GM19463 (cell line): ENCODE results near the gene P3H2.
A peak's percentile ranks its signal among the peaks of the same experiment; 100 is the strongest.

ENCODE experiments used
- ATAC-seq: cut with Tn5 transposase; IDR thresholded peaks from one replicate; pipeline ENCODE4 v1.9.1; 2021; ENCODE audit warnings: mild to moderate bottlenecking, moderate library complexity; ENCODE audit not compliant: unreplicated experiment

P3H2 gene

DNA sequence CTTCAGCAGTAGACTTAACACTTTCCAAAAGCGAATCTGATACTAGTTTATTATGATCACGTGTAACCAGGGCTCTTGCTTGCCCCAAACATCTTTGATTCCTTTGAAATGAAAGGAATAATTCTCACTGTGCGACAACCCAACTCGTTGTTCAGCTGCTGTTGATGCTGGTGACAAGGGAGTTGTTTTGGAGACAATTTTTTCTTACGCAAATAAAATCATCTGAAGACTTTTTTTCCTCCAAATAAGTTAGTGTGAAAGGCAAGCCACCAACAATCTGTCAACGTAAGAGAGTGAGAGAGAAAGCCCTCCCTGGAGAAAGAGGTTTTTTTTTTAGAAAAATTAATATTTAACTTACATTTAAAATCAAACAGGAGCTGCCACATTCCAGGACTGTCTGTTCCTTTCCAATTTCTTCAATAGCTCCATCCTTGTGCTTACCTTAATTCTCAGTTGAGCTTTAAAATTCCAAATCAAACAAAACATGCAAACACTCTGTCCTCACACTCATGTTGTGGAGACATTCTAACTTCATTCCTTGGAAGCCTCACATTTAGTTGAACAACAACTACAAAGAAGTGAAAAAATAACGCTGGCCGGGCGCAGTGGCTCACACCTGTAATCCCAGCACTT is 4.9 kb upstream of the P3H2 start:
- ATAC-seq, result no peak

DNA sequence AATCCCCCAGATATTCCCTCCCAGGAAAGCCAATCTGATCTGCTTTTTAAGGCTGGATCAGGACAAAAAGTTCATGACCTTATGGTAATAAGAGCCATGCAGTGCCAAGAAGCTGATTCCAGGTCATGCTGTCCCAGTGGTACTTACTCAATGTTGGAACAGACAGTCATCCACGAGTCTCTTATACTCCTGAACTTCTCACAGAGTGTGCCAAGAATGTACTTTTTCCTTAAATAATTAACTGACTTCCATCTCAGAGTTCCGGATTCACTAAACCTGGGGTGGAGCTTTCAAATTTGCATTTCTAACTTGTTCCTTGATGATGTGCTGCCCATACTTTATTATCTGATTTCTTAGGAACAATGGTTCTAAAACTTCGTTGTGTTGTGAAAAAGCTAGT is 3.4 kb upstream of the P3H2 start:
- no peak for ATAC-seq

DNA sequence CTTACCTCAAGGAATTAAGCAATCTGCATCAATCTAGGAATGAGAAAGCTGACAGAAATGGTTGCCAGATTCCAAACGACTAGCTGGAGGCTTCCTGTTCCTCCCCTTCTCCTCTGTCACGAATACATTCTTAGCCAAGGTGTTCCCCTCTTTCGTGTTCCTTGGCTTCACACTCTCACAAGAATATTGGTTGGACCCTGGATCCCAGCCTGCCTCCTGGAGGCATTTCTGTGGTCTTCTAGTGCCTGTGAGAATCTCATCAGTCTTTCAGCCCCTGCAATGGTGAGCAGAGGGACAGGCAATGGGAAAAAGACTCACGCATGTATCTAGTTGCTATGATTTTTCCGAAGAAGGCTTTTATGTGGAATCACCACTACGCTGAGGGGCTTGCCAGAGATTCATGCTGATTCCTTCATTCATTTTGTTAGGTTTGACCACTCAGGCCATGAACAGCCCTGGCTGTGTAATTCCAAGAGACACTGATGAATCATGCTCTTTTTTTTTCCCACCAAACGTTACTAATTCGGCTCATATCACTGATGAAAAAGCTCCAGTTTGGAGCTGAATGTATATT is 1.6 kb upstream of the P3H2 start:
- no peak for ATAC-seq

DNA sequence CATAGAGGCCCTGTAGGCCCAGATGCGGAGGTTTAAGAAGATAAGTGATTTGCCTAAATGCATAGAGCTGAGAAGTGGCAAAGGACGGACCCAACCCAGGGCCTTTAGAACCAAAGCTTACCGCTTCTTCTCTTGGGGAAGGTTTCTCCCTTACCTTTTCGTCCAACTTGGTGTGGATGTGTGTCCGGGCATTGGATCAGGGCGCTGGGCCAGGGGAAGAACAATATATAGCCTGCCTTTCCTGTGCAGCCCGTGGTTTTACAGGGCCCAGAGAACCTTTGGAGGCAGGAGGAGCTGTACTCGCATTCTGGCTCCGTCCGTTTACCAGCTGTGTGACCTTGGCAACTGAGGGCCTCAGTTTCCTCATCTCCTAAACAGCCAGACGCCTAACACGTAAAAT is 686 bp upstream of the P3H2 start:
- no peak for ATAC-seq

DNA sequence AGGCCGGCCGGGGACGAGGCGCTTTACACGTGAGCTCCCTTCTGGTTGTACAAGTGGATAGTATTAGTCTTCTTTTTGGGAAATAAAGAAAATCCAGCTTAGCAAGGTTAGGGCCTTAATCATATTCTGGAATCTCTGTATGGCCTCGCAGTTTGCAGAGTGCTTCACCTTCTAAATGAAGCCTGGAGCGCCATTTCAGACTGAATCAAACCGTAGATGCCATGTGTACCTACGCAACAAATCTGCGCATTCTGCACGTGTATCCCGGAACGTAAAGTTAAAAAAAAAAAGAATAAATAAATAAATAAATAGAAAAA is 322 bp upstream of the P3H2 start:
- no peak for ATAC-seq

DNA sequence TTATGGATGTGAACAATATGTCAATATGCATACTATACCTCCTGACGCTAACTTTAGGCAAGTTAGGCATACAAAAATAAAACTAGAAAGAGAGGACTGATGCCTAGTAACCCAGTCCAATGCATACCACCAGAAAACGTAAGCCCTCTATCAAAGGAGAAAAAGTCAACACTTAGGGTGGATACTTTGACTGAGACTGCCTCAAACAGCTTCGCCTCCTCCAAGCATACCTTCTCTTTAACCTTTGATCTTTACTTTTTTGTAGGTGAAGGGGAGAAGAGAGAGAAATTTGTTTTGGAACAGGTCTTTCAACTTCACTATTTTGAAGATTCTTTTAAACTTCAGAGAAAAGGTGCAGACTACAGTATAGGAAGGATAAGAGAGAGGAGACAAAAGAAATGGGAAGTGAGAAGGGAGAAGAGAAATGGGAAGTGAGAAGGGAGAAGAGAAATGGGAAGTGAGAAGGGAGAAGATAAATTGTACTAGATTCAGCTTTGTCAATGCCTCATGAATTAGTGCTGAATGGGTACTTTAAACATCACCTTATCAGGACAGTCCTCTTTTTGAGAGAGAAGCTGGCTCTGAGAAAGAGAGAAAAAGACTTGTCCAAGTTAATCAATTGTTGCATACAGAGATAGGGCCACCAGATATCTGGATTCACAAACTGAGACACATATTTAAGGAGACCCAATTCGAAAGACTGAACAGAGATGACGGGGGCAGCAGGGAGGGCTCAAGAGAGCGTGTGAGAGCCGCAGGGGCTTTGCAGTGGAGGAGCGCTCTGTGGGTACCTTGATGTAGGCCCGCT is 1.0 kb downstream of the P3H2 start:
- ATAC-seq, result peak; percentile 20

DNA sequence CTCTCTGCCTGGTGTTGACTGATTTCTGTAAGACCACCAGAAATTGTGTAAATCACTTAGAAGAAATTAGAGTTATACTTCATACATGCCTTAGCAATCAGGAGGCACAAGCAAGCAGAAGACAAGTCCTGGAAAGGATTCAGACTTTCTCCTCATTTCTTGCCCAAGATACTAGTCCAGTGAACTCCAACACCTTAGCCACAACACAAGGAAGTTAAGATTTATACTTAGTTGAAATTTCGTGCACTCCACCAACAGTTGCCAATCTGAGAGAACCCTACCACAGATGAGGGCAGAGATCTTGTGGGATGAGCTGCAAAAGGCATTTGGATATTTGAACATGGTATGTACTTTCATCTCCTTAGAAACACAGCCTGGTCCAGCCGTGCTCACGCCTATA is 2.3 kb downstream of the P3H2 start:
- ATAC-seq, result no peak

DNA sequence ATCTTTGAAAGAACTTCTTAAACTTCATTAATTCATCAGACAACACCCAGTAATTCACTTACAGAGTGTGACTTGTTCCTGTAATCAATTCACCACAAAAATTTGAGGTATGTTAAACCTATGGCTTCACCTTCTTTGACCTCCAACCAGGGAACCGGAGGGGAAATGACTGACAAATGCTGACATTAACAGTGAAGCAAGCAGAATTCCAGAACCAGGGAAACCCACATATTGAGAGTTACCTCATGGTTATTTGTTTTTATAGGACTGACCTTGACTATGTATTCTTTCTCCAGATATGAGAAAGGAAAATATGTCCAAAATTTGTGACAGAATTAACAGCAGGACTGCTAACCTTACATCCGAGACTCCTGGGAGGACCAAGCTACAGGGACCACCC is 2.7 kb downstream of the P3H2 start:
- ATAC-seq, result no peak

DNA sequence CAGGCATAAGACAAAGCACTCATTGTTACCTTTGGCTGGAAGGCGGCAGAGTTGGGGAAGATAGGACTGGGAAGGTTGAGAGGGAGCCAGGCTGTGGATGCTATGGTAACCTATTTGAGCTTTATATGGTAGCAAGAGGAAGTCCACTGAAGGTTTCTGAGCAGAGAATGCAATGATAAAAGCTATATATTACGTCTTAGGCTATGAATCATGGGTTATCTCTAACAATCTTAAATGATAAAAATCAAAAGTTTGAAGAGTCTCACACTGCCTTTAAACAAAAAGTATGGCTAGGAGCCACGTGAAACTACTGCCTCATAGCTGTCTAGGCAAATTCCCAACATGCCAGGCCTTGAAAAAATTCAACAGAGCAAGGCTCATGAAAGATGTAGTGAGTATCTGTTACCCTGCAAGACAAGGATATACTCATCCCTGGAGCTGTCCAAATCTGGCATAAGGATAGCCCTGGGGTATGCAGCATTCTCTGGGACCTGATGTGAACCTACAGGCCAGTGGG is 4.1 kb downstream of the P3H2 start:
- no peak for ATAC-seq

DNA sequence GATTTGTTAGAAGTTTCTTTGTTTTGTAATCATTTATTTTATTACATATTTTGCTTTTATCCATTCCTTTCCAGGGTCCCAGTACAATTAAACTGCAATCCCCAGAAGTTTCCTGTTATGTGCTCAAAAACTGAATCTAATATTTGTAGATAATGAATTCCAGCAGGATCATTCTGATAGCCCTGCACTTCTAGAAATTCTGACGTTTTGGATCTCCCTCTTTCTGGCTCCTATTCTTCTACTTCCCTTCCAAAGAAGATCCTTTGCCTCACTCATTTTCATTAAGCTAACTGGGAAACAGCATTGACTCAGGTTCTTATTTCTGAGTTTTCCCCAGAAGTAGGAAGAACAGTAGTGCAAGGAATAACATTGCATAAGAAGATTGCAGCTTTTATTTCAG is 9.9 kb downstream of the P3H2 start:
- no peak for ATAC-seq

DNA sequence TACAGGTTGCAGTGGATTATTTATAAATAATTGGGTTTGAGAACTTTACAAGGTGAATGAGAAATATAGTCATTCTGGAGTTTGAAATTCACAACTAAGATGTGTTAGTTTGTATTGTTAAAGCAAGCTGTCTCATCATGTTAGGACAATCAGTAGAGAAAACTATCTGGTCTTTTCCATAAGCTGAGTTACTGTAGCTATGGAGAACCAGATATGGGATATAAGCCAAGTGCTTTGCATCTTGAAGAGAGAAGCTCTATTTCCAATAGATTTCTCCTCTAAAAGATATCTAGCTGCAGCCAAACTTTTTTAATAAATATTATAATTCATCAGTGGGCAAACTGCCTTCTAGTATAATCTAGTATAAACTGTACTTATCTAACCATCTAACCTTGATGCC is 11.3 kb downstream of the P3H2 start:
- ATAC-seq, result no peak

DNA sequence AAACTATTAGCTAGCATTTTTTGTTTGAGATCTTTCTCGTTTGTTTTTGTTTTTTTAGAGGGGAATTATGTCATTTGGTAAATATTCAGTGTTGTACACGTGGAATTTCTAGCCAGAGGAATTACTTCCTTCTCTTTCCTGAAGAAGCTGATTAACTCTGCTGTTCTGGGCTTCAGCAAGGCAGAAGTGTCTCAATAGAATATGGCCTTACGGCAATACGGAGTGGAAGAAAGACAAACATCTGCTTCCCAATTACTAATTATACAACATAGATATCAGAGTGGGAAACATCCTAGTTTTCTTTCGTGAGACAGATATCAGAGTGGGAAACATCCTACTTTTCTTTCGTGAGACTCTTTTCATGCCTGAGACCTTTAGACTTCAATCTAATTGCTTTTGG is 11.9 kb downstream of the P3H2 start:
- ATAC-seq, result no peak

DNA sequence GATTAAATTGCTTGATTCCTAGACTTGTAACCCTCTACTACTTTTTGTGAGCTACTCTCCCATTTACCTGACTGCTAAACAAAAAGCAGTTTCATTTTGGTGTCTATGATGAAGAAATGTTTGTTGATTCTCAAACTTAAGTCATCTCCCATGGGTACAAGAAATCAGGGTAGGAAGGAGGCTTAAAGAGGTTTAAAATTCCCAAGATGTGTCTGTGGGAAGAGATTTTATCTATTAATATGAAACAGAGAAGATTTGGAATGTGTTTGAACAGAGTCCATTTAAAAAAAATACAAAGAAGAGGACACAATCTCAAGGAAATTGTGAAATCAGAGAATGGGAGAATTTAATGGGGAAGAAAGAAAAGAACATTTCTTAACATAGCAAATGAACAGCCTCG is 14.8 kb downstream of the P3H2 start:
- ATAC-seq, result no peak

DNA sequence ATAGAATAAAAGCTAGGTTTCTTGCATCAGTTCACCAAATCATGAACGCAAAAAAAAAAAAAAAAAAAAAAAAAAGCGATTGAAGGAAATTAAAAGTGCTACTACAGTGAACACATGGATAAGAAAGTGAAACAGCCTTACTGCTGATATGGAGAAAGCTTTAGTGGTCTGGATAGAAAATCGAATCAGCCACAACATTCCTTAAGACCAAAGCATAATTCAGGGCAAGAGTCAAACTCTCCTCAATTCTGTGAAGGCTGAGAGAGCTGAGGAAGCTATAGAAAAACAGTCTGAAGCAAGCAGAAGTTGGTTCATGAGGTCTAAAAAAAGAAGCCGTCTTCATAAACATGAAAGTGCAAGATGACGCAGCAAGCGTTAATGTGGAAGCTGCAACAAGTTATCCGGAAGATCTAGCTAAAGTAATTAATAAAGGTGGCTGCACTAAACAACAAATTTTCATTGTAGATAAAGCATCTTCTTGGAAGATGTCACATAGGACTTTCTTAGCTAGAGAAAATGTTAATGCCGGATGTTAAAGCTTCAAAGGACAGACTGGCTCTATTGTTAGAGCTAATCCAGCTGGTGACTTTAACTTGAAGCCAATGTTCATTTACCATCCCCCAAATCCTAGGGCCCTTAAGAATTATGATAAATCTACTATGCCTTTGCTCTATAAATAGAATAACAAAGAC is 19.2 kb downstream of the P3H2 start:
- ATAC-seq, result no peak

DNA sequence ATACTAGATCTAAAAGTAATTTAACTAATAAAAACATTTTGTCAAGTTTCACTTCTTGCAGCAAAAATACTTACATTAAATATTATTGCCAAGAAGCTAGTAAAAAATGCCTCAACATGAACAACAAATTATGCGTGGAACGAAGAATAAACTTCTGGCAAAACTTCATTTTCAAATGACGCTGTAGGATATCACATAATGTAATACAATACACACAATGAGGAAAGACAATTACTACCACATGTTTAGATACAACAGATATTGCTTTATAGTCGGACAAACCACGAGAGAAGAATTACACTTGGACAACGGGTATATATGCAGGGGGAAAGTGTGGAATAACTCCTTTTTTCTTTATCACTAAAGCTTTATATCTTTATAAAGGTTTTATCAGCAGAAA is 21.6 kb downstream of the P3H2 start:
- ATAC-seq, result no peak

DNA sequence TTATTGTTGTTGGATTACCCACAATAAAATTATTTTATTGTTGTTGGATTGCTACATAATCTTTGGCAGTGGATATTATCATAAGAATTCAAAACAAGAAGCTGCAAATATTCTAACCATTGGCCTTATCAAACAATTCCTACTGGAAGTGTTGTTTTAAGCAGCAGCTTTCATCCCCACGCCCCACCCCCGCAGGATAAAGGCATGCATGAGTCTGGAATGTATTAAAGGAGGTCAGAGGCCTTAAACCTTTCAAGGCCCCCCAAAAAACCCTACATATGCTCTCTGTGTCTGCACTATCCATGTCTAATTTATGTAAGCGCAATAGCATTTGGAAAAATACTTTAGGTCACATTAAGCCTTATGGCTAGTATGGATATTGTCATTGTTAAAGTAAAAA is 23.1 kb downstream of the P3H2 start:
- ATAC-seq, result no peak

DNA sequence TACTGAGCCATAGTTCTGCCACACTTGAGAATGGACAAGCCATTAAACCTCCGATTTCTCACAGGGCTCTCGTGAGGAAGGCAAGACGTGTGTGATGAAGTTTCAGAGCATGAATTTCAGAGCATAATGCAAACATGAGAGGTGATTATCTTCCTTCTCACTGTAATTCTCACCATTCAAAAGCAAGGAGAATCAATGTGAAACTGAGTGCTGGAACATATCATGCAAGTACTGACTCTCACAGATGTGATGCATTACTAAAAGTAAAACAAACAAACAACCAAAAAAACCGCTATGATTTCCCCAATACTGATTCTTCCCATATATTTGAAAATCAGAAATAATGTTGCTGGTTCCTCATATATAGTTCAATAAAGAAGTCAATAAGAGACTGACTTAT is 23.7 kb downstream of the P3H2 start:
- ATAC-seq, result no peak

DNA sequence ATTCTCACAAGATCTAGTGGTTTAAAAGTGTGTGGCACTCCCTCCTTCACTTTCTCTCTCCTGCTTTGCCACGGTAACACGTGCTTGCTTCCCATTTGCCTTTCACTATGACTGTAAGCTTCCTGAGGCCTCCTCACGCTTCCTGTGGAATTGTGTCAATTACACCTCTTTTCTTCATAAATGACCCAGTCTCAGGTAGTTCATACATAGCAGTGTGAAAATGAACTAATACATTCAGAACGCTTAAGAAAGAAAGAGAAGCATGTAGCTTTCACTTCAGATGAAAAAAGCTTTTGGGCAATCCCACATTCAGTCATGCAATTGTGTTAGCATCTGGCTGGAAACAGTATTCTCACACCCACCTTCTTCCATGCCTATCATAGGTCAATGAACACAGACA is 24.4 kb downstream of the P3H2 start:
- ATAC-seq, result no peak

DNA sequence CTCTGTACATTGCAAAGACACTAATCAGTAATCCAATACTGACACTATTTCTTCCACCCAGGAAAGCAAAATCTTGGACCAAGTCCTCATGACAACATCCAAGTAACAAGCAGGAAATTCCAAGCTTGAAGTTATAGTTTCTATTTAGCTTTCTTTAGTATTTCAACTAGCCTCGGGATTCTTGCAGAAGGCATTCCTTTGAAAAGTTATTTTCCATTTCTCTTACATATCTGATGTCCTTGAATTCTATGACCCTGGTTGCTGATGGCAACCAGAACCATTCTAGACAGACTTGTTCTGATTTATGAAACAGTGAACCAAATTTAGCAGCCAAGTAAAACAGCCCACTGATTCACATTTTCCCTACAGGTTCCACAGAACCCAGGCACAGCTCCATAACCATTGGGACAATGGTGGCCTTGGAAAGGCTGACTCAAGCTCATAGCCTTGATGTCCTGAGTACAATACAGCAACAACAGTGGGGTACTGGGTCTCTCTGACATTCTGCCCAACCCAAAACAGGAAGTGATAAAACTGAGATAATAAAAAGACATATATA is 26.5 kb downstream of the P3H2 start:
- no peak for ATAC-seq

DNA sequence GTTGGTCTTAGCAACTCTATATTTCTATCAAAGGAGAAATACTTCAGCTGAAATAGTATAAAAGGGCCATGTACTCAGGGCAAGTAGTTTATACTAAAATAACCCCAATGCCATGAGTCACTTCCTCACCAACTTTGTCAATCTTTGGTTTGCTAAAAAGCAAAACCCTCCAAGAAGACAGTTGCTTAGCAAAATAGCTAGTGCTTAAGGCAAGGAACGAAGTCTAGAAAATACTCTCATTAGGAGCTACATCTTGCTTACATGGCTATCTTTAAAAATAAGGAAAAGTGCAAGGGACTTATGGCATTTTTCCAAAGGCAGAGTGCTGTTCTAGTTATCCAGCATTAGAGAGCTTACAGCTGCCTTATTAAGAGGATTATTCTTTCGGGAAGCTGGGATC is 28.4 kb downstream of the P3H2 start:
- no peak for ATAC-seq

DNA sequence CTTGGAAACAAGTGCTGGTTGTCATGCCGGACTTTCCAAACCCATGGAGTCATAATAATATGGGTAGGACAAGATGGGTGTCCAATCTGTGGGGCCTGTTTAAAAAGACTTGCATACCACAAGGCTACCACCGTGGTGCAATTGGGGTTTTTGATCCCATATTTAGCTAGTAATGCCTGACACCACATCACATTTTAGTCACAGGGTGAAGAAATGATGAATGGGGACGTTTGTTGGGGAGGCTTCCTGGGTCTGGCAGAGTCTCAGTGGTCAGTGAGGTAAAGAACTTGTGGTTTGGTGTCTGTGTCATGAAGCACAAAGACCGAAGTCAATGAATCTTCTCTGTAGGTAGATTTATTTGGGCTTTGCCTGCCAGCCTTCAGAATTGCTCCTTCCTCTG is 31.0 kb downstream of the P3H2 start:
- ATAC-seq, result peak; percentile 72

DNA sequence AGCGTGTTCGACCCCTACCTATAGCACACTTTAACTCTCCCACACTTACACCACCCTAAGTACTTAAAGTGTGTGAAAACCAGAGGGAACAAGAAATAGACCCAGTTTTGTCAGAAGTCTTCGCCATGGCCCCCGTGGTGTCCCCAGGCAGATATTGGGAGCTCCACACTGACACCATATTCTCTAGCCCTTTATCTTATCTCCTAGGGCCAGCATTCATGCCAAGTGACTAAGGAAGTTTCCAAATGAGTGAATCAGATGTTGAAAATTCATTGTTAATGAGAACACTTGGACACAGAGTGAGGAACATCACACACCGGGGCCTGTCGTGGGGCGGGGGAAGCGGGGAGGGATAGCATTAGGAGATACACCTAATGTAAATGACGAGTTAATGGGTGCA is 31.8 kb downstream of the P3H2 start:
- ATAC-seq, result no peak
